Thymus (tissue), 11 donors: Measurements from ENCODE around the gene SEL1L3. TPM values are rescaled to one million over a fixed set of nuclear protein-coding genes. Genes with fewer than 3 reads are reported as not detected.
A peak's percentile ranks its signal among the peaks of the same experiment; 100 is the strongest.
"Not testable (repeated sequence)": the region's sequence is repeated elsewhere in the genome, so short reads cannot be mapped to it uniquely, and the experiment has no call there.

Source experiments
- DNase-seq, 9 donors: peaks; one replicate each; pipeline ENCODE4 v3.0.0-alpha.2; 2013; ENCODE audit warnings: low spot score in 9 of 9, low read depth in 6 of 9, missing footprints in 1 of 9
- H3K27ac ChIP-seq, 2 donors: one replicate each; pipeline ENCODE4 v1.5.1; 2013; ENCODE audit warnings: control low read depth in 1 of 2, low read depth in 1 of 2, low read length in 1 of 2, mild to moderate bottlenecking in 1 of 2, moderate library complexity in 1 of 2
- H3K27me3 ChIP-seq, 2 donors: one replicate each; pipeline ENCODE4 v1.5.1; 2013; ENCODE audit warnings: low read length in 1 of 2; ENCODE audit not compliant: control insufficient read depth in 2 of 2, insufficient read depth in 1 of 2
- H3K36me3 ChIP-seq, 2 donors: one replicate each; pipeline ENCODE4 v1.5.1; 2013; ENCODE audit warnings: low read length in 1 of 2, mild to moderate bottlenecking in 1 of 2, moderate library complexity in 1 of 2; ENCODE audit not compliant: control insufficient read depth in 2 of 2, insufficient read depth in 2 of 2
- H3K4me1 ChIP-seq, 2 donors: one replicate each; pipeline ENCODE4 v1.5.1; 2013; ENCODE audit warnings: low read length in 2 of 2; ENCODE audit not compliant: control insufficient read depth in 2 of 2, insufficient read depth in 2 of 2
- H3K4me3 ChIP-seq, 2 donors: one replicate each; pipeline ENCODE4 v1.5.1; 2013; ENCODE audit warnings: low read length in 2 of 2, control low read depth in 1 of 2, mild to moderate bottlenecking in 1 of 2
- H3K9me3 ChIP-seq, 2 donors: one replicate each; pipeline ENCODE4 v1.5.1; 2013; ENCODE audit warnings: low read length in 1 of 2, mild to moderate bottlenecking in 1 of 2; ENCODE audit not compliant: control insufficient read depth in 2 of 2, insufficient read depth in 1 of 2
- WGBS: extraction: QIAGEN DNeasy Blood & Tissue Kit; methylation state at CpG from one replicate; pipeline ENCODE4 v1.1.7; 2013; 5-methylcytosine and 5-hydroxymethylcytosine counted together
- polyA plus RNA-seq: library from polyadenylated mRNA; stranded (reverse); fragments of 200-250 nt; gene quantifications from one replicate; pipeline ENCODE4 v1.2.3, GENCODE V29; 2013
- total RNA-seq: library from RNA; stranded (reverse); fragments of 120-200 nt; gene quantifications from one replicate; pipeline ENCODE4 v1.2.4, GENCODE V29; 2013
- donor health status: healthy.

The SEL1L3 gene
- total and polyA plus RNA-seq, 2 donors = 6.8 to 27.4 TPM

- WGBS = 92% methylated on average over 13 of the region's 13 CpGs
- no peak for DNase-seq
- Histone ChIP-seq H3K27ac (no peak overlapping the region), H3K4me3 (no peak overlapping the region), H3K36me3 (no peaks in the 10 kb centered on the region), H3K27me3 (no peaks in the 10 kb centered on the region), H3K9me3 (no peaks in the 10 kb centered on the region), H3K4me1 (no peaks in the 10 kb centered on the region)
These were observed 10.3 kb upstream of the SEL1L3 start for GRCh38 chr4:25872851-25873631.

GRCh38 chr4:25870081-25870480 lies 7.3 kb upstream of the SEL1L3 start:
- Histone ChIP-seq H3K27me3 (peaks cover 1 to 9% of the 10 kb centered on the region in 2 donors), H3K4me1 (no peaks in the 10 kb centered on the region), H3K9me3 (no peaks in the 10 kb centered on the region), H3K4me3 (no peak overlapping the region), H3K36me3 (no peaks in the 10 kb centered on the region), H3K27ac (no peak overlapping the region)
- 95% methylated on average over 2 of the region's 2 CpGs for WGBS
- DNase-seq = no peak

- Histone ChIP-seq H3K9me3 (peaks cover 0 to 3% of the 10 kb centered on the region in 2 donors), H3K4me1 (peaks cover 0 to 5% of the 10 kb centered on the region in 2 donors), H3K36me3 (no peaks in the 10 kb centered on the region), H3K27ac (no peak overlapping the region), H3K27me3 (peaks cover 22 to 31% of the 10 kb centered on the region in 2 donors), H3K4me3 (no peak overlapping the region)
- WGBS = 86% methylated on average over 6 of the region's 6 CpGs
- no peak for DNase-seq
These were observed 5.0 kb upstream of the SEL1L3 start for GRCh38 chr4:25867781-25868294.

- not testable (repeated sequence) for H3K27ac ChIP-seq, H3K9me3 ChIP-seq, H3K4me1 ChIP-seq, H3K4me3 ChIP-seq, DNase-seq, H3K36me3 ChIP-seq
- 94% methylated on average over 4 of the region's 4 CpGs for WGBS
- H3K27me3 ChIP-seq = peaks cover 33 to 42% of the 10 kb centered on the region in 2 donors
These were observed 3.6 kb upstream of the SEL1L3 start for GRCh38 chr4:25866401-25866800.

GRCh38 chr4:25865586-25865985 lies 2.8 kb upstream of the SEL1L3 start:
- peaks cover 37 to 50% of the 10 kb centered on the region in 2 donors for H3K27me3 ChIP-seq
- WGBS = 87% methylated on average over 4 of the region's 4 CpGs
- H3K4me1 ChIP-seq = peaks cover 1 to 5% of the 10 kb centered on the region in 2 donors
- no peaks in the 10 kb centered on the region for H3K36me3 ChIP-seq
- H3K9me3 ChIP-seq = peaks cover 0 to 3% of the 10 kb centered on the region in 2 donors
- no peak overlapping the region for H3K4me3 ChIP-seq
- H3K27ac ChIP-seq = no peak overlapping the region
- no peak for DNase-seq

GRCh38 chr4:25863831-25864418 lies 1.1 kb upstream of the SEL1L3 start:
- no peaks in the 10 kb centered on the region for H3K36me3 ChIP-seq
- peaks cover 40 to 52% of the 10 kb centered on the region in 2 donors for H3K27me3 ChIP-seq
- DNase-seq = no peak
- H3K27ac ChIP-seq = no peak overlapping the region
- H3K9me3 ChIP-seq = peaks cover 0 to 3% of the 10 kb centered on the region in 2 donors
- 87% methylated on average over 29 of the region's 29 CpGs for WGBS
- H3K4me1 ChIP-seq = peaks cover 4 to 12% of the 10 kb centered on the region in 2 donors
- no peak overlapping the region for H3K4me3 ChIP-seq

- peaks cover 4 to 12% of the 10 kb centered on the region in 2 donors for H3K4me1 ChIP-seq
- DNase-seq = no peak
- peak overlapping the region; percentile 22 to 53 for H3K4me3 ChIP-seq
- no peak overlapping the region for H3K27ac ChIP-seq
- 18% methylated on average over 26 of the region's 26 CpGs for WGBS
- H3K9me3 ChIP-seq = peaks cover 0 to 3% of the 10 kb centered on the region in 2 donors
- H3K36me3 ChIP-seq = no peaks in the 10 kb centered on the region
- peaks cover 40 to 52% of the 10 kb centered on the region in 2 donors for H3K27me3 ChIP-seq
These were observed 578 bp upstream of the SEL1L3 start for GRCh38 chr4:25863347-25863784.

GRCh38 chr4:25861951-25862410 lies 807 bp downstream of the SEL1L3 start:
- Histone ChIP-seq H3K36me3 (no peaks in the 10 kb centered on the region), H3K4me1 (peaks cover 4 to 12% of the 10 kb centered on the region in 2 donors), H3K27ac (peak overlapping the region; percentile 19 to 52), H3K4me3 (peak overlapping the region; percentile 22 to 53), H3K27me3 (peaks cover 40 to 52% of the 10 kb centered on the region in 2 donors), H3K9me3 (peaks cover 0 to 3% of the 10 kb centered on the region in 2 donors)
- WGBS = 2% methylated on average over 32 of the region's 32 CpGs
- DNase-seq = no peak
